GM18517 (cell line): ENCODE results near the gene TRIM22.

Source experiments
- ATAC-seq: cut with Tn5 transposase; IDR thresholded peaks from one replicate; pipeline ENCODE4 v1.9.1; 2021; ENCODE audit warnings: mild to moderate bottlenecking, moderate library complexity; ENCODE audit not compliant: unreplicated experiment

Gene TRIM22

GRCh38 chr11:5737670-5738392 lies 48.2 kb downstream of the TRIM22 start:
- ATAC-seq, result no peak

GRCh38 chr11:5738431-5738830 lies 48.8 kb downstream of the TRIM22 start:
- no peak for ATAC-seq

- no peak for ATAC-seq
These were observed 57.0 kb downstream of the TRIM22 start for GRCh38 chr11:5746614-5747013.

GRCh38 chr11:5749836-5750235 lies 60.2 kb downstream of the TRIM22 start:
- no peak for ATAC-seq

- ATAC-seq, result no peak
These were observed 64.4 kb downstream of the TRIM22 start, which contains the start of gene OR52N4 for GRCh38 chr11:5753943-5754342. Gene OR52N4 (plus strand): TSS chr11:5754243. CDS start chr11:5754741, 498 bp downstream.
